ENCODE data around the gene PSEN1. TPM values are rescaled to one million over a fixed set of nuclear protein-coding genes. Genes with fewer than 3 reads are reported as not detected.

PSEN1 gene
- total RNA-seq, 1 donor from 2014 or later, result 53.9 TPM

DNA sequence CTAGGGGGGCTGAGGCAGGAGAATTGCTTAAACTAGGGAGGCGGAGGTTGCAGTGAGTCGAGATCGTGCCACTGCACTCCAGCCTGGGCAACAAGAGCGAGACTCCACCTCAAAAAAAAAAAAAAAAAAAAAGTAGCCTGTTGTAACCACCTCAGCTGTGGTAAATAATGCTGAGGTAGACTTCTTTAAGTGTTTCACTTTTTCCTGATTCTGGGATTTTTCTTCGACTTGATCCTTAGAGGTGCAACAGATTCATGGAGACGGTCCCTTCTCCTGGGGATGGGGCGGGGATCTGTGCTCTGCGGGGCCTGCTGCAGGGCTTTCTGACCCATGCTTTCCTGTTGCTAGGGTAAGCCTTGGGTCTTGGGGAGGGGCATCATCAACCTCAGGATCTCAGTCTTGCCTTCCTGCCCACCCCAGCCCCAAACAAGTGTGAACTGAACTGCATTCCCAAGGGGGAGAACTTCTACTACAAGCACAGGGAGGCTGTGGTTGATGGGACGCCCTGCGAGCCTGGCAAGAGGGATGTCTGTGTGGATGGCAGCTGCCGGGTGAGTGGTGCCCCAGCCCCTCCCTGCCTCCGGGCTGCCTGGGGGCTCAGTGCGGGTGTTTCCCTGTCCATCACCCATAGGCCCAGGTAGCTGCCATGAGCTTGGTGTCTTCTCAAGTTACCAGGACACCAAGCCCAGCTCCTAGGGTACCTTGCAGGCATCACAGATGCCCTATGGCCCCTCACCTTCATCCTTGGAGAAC is 113.4 kb downstream of the PSEN1 start:
- no peak overlapping the region for H3K27ac Mint-ChIP-seq (ENCODE audit: unreplicated experiment)
- peaks cover 4% of the 10 kb centered on the region for H3K4me1 Mint-ChIP-seq
- no peaks in the 10 kb centered on the region for H3K27me3 Mint-ChIP-seq (ENCODE audit: low read depth)
- H3K36me3 Mint-ChIP-seq (ENCODE audit: low read depth), result no peaks in the 10 kb centered on the region
- TF ChIP-seq, protein P1, sequence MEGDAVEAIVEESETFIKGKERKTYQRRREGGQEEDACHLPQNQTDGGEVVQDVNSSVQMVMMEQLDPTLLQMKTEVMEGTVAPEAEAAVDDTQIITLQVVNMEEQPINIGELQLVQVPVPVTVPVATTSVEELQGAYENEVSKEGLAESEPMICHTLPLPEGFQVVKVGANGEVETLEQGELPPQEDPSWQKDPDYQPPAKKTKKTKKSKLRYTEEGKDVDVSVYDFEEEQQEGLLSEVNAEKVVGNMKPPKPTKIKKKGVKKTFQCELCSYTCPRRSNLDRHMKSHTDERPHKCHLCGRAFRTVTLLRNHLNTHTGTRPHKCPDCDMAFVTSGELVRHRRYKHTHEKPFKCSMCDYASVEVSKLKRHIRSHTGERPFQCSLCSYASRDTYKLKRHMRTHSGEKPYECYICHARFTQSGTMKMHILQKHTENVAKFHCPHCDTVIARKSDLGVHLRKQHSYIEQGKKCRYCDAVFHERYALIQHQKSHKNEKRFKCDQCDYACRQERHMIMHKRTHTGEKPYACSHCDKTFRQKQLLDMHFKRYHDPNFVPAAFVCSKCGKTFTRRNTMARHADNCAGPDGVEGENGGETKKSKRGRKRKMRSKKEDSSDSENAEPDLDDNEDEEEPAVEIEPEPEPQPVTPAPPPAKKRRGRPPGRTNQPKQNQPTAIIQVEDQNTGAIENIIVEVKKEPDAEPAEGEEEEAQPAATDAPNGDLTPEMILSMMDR (conservative IDR thresholded peaks at IDR 0.05), result no peak
- no peak for DNase-seq (ENCODE audit: low read depth, low spot score)
- no peaks in the 10 kb centered on the region for H3K9me3 Mint-ChIP-seq
- H3K4me3 Mint-ChIP-seq, result no peak overlapping the region

DNA sequence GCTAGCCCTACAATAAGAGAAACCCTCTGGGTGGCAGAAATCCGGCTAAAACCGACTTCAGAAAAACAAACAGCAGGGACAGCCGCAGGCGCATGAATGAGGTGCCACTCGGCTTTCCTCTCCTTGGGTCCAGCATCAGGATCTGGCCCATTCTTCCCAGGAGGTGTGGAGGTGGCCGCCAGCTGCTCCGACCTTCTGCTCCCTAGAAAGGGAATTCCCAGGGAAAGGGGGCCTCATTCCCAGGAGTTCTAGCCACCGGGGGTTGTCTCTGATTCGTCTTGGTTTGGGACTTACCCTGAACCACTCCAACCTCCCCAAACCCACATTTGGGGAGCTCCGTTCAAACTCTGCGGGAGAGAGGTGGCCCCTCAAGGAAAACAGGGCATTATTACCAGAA is 114.0 kb downstream of the PSEN1 start:
- H3K4me1 Mint-ChIP-seq, result peaks cover 4% of the 10 kb centered on the region
- no peak for DNase-seq (ENCODE audit: low read depth, low spot score)
- TF ChIP-seq, protein P1 (conservative IDR thresholded peaks at IDR 0.05), result no peak
- H3K9me3 Mint-ChIP-seq, result no peaks in the 10 kb centered on the region
- H3K27ac Mint-ChIP-seq (ENCODE audit: unreplicated experiment), result no peak overlapping the region
- H3K4me3 Mint-ChIP-seq, result no peak overlapping the region
- no peaks in the 10 kb centered on the region for H3K27me3 Mint-ChIP-seq (ENCODE audit: low read depth)
- no peaks in the 10 kb centered on the region for H3K36me3 Mint-ChIP-seq (ENCODE audit: low read depth)

DNA sequence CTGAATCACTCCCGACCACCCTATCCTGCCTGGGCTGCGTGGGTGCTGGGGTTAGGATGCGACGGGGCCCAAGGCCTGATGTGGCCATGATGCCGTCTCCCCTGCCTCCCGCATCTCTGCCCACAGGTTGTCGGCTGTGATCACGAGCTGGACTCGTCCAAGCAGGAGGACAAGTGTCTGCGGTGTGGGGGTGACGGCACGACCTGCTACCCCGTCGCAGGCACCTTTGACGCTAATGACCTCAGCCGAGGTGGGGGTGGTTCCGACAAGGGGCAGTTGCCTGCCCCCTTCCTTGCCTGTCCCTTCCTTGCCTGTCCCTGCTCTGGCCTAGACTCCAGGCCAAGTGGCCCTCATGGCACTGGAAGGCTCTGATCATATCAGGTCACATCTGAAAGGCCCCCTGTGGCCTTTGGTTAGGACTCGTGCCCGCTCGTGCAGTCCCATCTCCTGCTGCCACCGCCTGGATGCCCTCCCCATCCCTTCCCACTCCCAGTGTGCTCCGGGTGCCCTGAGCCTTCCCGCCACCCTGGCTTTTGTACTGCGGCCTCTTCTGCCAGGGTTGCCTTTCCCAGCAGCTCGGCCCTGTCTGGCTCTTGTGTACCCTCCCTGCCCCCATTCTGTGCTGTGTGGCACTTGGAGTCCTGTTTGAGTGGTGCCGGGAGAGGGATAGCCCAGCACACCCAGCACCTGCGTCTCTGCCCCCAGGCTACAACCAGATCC is 114.6 kb downstream of the PSEN1 start:
- no peaks in the 10 kb centered on the region for H3K36me3 Mint-ChIP-seq (ENCODE audit: low read depth)

DNA sequence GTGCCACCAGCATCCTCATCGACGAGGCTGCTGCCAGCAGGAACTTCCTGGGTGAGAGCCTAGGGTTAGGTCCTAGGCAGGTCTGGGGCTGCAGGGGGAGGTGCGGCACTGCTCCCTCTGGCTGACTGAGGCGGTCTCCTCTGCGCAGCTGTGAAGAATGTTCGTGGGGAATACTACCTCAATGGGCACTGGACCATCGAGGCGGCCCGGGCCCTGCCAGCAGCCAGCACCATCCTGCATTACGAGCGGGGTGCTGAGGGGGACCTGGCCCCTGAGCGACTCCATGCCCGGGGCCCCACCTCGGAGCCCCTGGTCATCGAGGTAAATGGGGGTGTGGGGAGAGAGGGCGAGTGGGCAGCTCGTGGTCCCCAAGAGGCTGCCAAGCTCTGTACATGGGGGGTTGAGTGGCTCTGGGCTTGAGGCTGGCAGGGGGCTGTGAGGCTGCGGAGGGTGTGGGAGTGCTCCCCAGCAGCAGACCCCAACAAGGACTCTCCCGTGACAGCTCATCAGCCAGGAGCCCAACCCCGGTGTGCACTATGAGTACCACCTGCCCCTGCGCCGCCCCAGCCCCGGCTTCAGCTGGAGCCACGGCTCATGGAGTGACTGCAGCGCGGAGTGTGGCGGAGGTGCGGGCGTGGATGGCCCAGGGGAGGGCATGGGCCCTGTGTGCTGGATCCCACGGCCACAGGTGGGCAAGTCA is 115.4 kb downstream of the PSEN1 start:
- no peaks in the 10 kb centered on the region for H3K36me3 Mint-ChIP-seq (ENCODE audit: low read depth)
- H3K4me1 Mint-ChIP-seq, result peaks cover 4% of the 10 kb centered on the region
- no peaks in the 10 kb centered on the region for H3K27me3 Mint-ChIP-seq (ENCODE audit: low read depth)
- no peak for DNase-seq (ENCODE audit: low read depth, low spot score)
- H3K4me3 Mint-ChIP-seq, result no peak overlapping the region
- TF ChIP-seq, protein P1 (conservative IDR thresholded peaks at IDR 0.05), result no peak
- no peak overlapping the region for H3K27ac Mint-ChIP-seq (ENCODE audit: unreplicated experiment)
- H3K9me3 Mint-ChIP-seq, result no peaks in the 10 kb centered on the region

More for the DNA sequence above, 114.6 kb downstream of the PSEN1 start:
- H3K4me3 Mint-ChIP-seq, result no peak overlapping the region
- H3K9me3 Mint-ChIP-seq, result no peaks in the 10 kb centered on the region
- H3K27ac Mint-ChIP-seq (ENCODE audit: unreplicated experiment), result no peak overlapping the region
- DNase-seq (ENCODE audit: low read depth, low spot score), result no peak
- no peaks in the 10 kb centered on the region for H3K27me3 Mint-ChIP-seq (ENCODE audit: low read depth)
- peaks cover 4% of the 10 kb centered on the region for H3K4me1 Mint-ChIP-seq
- TF ChIP-seq, protein P1 (conservative IDR thresholded peaks at IDR 0.05), result no peak

DNA sequence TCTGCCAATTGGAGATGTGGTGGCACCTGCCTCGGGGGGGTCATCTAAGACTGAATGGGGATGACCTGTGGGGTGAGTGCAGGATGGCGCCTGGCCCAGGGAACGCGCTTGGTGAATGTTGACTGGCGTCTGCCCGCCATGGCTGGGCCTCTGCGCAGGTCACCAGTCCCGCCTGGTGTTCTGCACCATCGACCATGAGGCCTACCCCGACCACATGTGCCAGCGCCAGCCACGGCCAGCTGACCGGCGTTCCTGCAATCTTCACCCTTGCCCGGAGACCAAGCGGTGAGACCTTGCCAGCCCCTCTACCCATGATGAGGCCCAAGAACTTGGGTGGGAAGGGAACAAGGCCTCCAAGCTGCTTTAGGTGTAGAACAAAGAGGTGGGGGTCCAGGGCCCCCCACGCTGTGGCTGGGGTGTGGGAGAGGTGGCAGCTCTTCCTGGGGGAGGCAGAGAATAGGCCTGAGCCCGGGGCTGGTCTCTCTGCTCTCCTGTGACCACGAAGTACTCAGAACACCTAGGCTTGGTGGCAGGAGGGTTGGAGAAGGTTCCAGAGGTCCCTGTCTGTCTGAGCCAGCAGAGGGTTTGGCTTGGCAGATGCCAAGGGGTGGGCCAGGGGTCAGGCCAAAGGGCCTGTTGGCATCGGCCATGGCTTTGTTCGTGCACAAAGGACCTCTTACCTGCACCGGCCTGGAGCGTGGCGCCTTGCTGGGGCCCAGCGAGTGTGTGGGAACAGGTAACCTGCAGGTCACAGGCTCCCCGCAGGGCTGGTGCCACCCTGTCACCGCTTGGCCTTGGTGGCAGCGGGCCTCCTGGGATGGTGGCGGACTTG is 116.4 kb downstream of the PSEN1 start:
- no peak overlapping the region for H3K27ac Mint-ChIP-seq (ENCODE audit: unreplicated experiment)
- H3K9me3 Mint-ChIP-seq, result no peaks in the 10 kb centered on the region
- H3K36me3 Mint-ChIP-seq (ENCODE audit: low read depth), result no peaks in the 10 kb centered on the region
- no peaks in the 10 kb centered on the region for H3K27me3 Mint-ChIP-seq (ENCODE audit: low read depth)
- no peaks in the 10 kb centered on the region for H3K4me1 Mint-ChIP-seq
- DNase-seq (ENCODE audit: low read depth, low spot score), result no peak
- no peak overlapping the region for H3K4me3 Mint-ChIP-seq
- TF ChIP-seq, protein P1 (conservative IDR thresholded peaks at IDR 0.05), result no peak

All from neural crest cell (in vitro differentiated cells).